H1 (cell line): ENCODE measurements around the gene TP53I3. TPM values are rescaled to one million over a fixed set of nuclear protein-coding genes. Genes with fewer than 3 reads are reported as not detected.

ENCODE experiments used
- ATF2 ChIP-seq: IDR thresholded peaks from 2 replicates; pipeline ENCODE4 v1.6.1; 2012; ENCODE audit warnings: low read length, inconsistent platforms
- BACH1 ChIP-seq: IDR thresholded peaks from 2 replicates; pipeline ENCODE4 v1.6.1; 2012; ENCODE audit warnings: low read length, improper control_type of control experiment
- CTBP2 ChIP-seq: IDR thresholded peaks from 2 replicates; pipeline ENCODE4 v1.7.0; 2011; ENCODE audit warnings: borderline replicate concordance, mild to moderate bottlenecking, moderate library complexity, mixed read lengths, low read length; ENCODE audit not compliant: insufficient read depth, insufficient read length
- CTCF ChIP-seq, 3 experiments: IDR thresholded peaks; 1 replicate in 2 of 3; 2 replicates in 1 of 3; pipeline versions ENCODE4 v1.5.1 to v1.6.1; 2011; ENCODE audit warnings: low read length in 3 of 3, mild to moderate bottlenecking in 3 of 3, inconsistent platforms in 2 of 3, low read depth in 1 of 3, moderate library complexity in 1 of 3; ENCODE audit not compliant: insufficient read depth in 1 of 3; ENCODE audit errors: control extremely low read depth in 1 of 3
- EGR1 ChIP-seq: IDR thresholded peaks from 2 replicates; pipeline ENCODE4 v1.6.1; 2011; ENCODE audit warnings: low read depth, low read length, borderline replicate concordance
- GABPA ChIP-seq: IDR thresholded peaks from 2 replicates; pipeline ENCODE4 v1.6.1; 2011; ENCODE audit warnings: mild to moderate bottlenecking, low read length, moderate library complexity, borderline replicate concordance; ENCODE audit not compliant: insufficient read depth
- GTF2F1 ChIP-seq: IDR thresholded peaks from 2 replicates; pipeline ENCODE4 v1.6.1; 2012; ENCODE audit warnings: low read depth, low read length, improper control_type of control experiment, borderline replicate concordance
- MAFK ChIP-seq: IDR thresholded peaks from 2 replicates; pipeline ENCODE4 v1.6.1; 2012; ENCODE audit warnings: low read depth, mild to moderate bottlenecking, improper control_type of control experiment, low read length
- NANOG ChIP-seq: IDR thresholded peaks from 2 replicates; pipeline ENCODE4 v1.6.1; 2011; ENCODE audit warnings: low read length, low read depth, mild to moderate bottlenecking, inconsistent platforms; ENCODE audit not compliant: insufficient read depth, poor library complexity, severe bottlenecking
- RAD21 ChIP-seq, 2 experiments: IDR thresholded peaks in 1 of 2; conservative IDR thresholded peaks in 1 of 2; 2 replicates each; pipeline ENCODE4 v1.6.1; 2011; ENCODE audit warnings: low read depth in 2 of 2, low read length in 2 of 2, improper control_type of control experiment in 1 of 2, inconsistent platforms in 1 of 2, mild to moderate bottlenecking in 1 of 2, moderate library complexity in 1 of 2
- RBBP5 ChIP-seq: IDR thresholded peaks from 2 replicates; pipeline ENCODE4 v1.7.1; 2012; ENCODE audit warnings: low read depth, mild to moderate bottlenecking, inconsistent platforms, low read length, moderate library complexity, borderline replicate concordance
- SP1 ChIP-seq: IDR thresholded peaks from 2 replicates; pipeline ENCODE4 v1.6.1; 2011; ENCODE audit warnings: low read depth, low read length
- SP2 ChIP-seq: IDR thresholded peaks from 2 replicates; pipeline ENCODE4 v1.6.1; 2012; ENCODE audit warnings: mild to moderate bottlenecking, low read length, inconsistent platforms
- SRF ChIP-seq: IDR thresholded peaks from 2 replicates; pipeline ENCODE4 v1.6.1; 2011; ENCODE audit warnings: mild to moderate bottlenecking, low read depth, low read length, moderate library complexity
- SUZ12 ChIP-seq: fragments of 200-600 bp; sonication (generic); IDR thresholded peaks from 2 replicates; pipeline ENCODE4 v1.6.1; 2012; ENCODE audit warnings: mild to moderate bottlenecking, inconsistent platforms, low read length, moderate library complexity, mixed read lengths
- TAF1 ChIP-seq: IDR thresholded peaks from 2 replicates; pipeline ENCODE4 v1.6.1; 2011; ENCODE audit warnings: mild to moderate bottlenecking, low read depth, low read length
- USF2 ChIP-seq: IDR thresholded peaks from 2 replicates; pipeline ENCODE4 v1.6.1; 2011; ENCODE audit warnings: low read length, improper control_type of control experiment
- YY1 ChIP-seq: IDR thresholded peaks from 2 replicates; pipeline ENCODE4 v1.6.1; 2011; ENCODE audit warnings: low read depth, mild to moderate bottlenecking, low read length
- polyA plus RNA-seq, 7 experiments: library from polyadenylated mRNA; depleted of rRNA in 3 of 7; stranded (reverse) in 5 of 7; unstranded in 2 of 7; fragments of >200 nt in 5 of 7; fragments of 200-250 nt in 2 of 7; gene quantifications; 1 replicate in 5 of 7; 2 replicates in 1 of 7; 4 replicates in 1 of 7; pipeline versions ENCODE4 v1.2.1 to v1.2.3, GENCODE V29; 2011 to 2013; ENCODE audit warnings: missing spikeins in 2 of 7, mixed read lengths in 2 of 7
- total RNA-seq: library from RNA; stranded (reverse); fragmentation: NEBNext Ultra II Directional; extraction: Animal tissue kit (Norgen Biotek cat#: 25700); gene quantifications from 2 replicates; pipeline ENCODE4 v1.2.1, GENCODE V29; 2021

TP53I3 gene
- total and polyA plus RNA-seq, 2 of the 8 experiments (the other 6 are each of a cell fraction or from before 2014, with no cell fraction given): 29.4 to 34.5 TPM

- no peak for TF ChIP-seq EGR1
- no peak for TF ChIP-seq SUZ12
- no peak for TF ChIP-seq ATF2
- TF ChIP-seq RAD21 (IDR thresholded peaks at IDR 0.05 in 1 of 2, conservative IDR thresholded peaks at IDR 0.05 in 1 of 2; ENCODE audit: low read depth in 2 of 2, low read length in 2 of 2): peak; percentile 60 to 72
- TF ChIP-seq TAF1: peak; percentile 87
- TF ChIP-seq SP2: no peak
- no peak for TF ChIP-seq SP1
- no peak for TF ChIP-seq BACH1
- peak; percentile 75 for TF ChIP-seq CTBP2
- TF ChIP-seq SRF: no peak
- TF ChIP-seq YY1: no peak
- TF ChIP-seq CTCF (IDR thresholded peaks at IDR 0.05; ENCODE audit: control extremely low read depth in 1 of 3, insufficient read depth in 1 of 3, low read depth in 1 of 3, low read length in 3 of 3): peak; percentile 93 to 96 (median 93)
- TF ChIP-seq RBBP5: 0 out of 2 replicates have a peak, but pooled peaks have one; percentile 80
- TF ChIP-seq NANOG: no peak
- TF ChIP-seq GABPA: no peak
- TF ChIP-seq GTF2F1: 0 out of 2 replicates have a peak, but pooled peaks have one; percentile 3
- no peak for TF ChIP-seq USF2
- TF ChIP-seq MAFK: no peak
Observed at GRCh38 chr2:24084386-24085199, at the start of gene TP53I3 (continued).
